ENCODE results near the gene ANKRD9.

GRCh38 chr14:102514987-102515733 lies 5.6 kb upstream of the ANKRD9 start:
- TF ChIP-seq, protein P1, sequence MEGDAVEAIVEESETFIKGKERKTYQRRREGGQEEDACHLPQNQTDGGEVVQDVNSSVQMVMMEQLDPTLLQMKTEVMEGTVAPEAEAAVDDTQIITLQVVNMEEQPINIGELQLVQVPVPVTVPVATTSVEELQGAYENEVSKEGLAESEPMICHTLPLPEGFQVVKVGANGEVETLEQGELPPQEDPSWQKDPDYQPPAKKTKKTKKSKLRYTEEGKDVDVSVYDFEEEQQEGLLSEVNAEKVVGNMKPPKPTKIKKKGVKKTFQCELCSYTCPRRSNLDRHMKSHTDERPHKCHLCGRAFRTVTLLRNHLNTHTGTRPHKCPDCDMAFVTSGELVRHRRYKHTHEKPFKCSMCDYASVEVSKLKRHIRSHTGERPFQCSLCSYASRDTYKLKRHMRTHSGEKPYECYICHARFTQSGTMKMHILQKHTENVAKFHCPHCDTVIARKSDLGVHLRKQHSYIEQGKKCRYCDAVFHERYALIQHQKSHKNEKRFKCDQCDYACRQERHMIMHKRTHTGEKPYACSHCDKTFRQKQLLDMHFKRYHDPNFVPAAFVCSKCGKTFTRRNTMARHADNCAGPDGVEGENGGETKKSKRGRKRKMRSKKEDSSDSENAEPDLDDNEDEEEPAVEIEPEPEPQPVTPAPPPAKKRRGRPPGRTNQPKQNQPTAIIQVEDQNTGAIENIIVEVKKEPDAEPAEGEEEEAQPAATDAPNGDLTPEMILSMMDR (conservative IDR thresholded peaks at IDR 0.05; ENCODE audit: low read depth in 2 of 2), result no peak
- TF ChIP-seq EZH2 (IDR thresholded peaks at IDR 0.05; ENCODE audit: low read depth, unreplicated experiment) (no peak), POLR2AphosphoS5 (IDR thresholded peaks at IDR 0.05; ENCODE audit: low read depth) (no peak), JUNB (IDR thresholded peaks at IDR 0.05; ENCODE audit: unreplicated experiment) (no peak), REST (IDR thresholded peaks at IDR 0.05; ENCODE audit: unreplicated experiment) (no peak), CREB1 (CRISPR knock-in tag; IDR thresholded peaks at IDR 0.05; ENCODE audit: low read depth) (no peak), EZH2phosphoT487 (IDR thresholded peaks at IDR 0.05; ENCODE audit: unreplicated experiment) (no peak), NANOG (IDR thresholded peaks at IDR 0.05; ENCODE audit: borderline replicate concordance) (no peak), STAT1 (IDR thresholded peaks at IDR 0.05; ENCODE audit: unreplicated experiment) (no peak), ZNF114 (CRISPR knock-in tag; IDR thresholded peaks at IDR 0.05) (no peak), ZNF331 (CRISPR knock-in tag; IDR thresholded peaks at IDR 0.05; ENCODE audit: low read depth) (no peak)
- TF ChIP-seq, protein P2, sequence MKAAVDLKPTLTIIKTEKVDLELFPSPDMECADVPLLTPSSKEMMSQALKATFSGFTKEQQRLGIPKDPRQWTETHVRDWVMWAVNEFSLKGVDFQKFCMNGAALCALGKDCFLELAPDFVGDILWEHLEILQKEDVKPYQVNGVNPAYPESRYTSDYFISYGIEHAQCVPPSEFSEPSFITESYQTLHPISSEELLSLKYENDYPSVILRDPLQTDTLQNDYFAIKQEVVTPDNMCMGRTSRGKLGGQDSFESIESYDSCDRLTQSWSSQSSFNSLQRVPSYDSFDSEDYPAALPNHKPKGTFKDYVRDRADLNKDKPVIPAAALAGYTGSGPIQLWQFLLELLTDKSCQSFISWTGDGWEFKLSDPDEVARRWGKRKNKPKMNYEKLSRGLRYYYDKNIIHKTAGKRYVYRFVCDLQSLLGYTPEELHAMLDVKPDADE (IDR thresholded peaks at IDR 0.05), result no peak
- TF ChIP-seq, protein P3, sequence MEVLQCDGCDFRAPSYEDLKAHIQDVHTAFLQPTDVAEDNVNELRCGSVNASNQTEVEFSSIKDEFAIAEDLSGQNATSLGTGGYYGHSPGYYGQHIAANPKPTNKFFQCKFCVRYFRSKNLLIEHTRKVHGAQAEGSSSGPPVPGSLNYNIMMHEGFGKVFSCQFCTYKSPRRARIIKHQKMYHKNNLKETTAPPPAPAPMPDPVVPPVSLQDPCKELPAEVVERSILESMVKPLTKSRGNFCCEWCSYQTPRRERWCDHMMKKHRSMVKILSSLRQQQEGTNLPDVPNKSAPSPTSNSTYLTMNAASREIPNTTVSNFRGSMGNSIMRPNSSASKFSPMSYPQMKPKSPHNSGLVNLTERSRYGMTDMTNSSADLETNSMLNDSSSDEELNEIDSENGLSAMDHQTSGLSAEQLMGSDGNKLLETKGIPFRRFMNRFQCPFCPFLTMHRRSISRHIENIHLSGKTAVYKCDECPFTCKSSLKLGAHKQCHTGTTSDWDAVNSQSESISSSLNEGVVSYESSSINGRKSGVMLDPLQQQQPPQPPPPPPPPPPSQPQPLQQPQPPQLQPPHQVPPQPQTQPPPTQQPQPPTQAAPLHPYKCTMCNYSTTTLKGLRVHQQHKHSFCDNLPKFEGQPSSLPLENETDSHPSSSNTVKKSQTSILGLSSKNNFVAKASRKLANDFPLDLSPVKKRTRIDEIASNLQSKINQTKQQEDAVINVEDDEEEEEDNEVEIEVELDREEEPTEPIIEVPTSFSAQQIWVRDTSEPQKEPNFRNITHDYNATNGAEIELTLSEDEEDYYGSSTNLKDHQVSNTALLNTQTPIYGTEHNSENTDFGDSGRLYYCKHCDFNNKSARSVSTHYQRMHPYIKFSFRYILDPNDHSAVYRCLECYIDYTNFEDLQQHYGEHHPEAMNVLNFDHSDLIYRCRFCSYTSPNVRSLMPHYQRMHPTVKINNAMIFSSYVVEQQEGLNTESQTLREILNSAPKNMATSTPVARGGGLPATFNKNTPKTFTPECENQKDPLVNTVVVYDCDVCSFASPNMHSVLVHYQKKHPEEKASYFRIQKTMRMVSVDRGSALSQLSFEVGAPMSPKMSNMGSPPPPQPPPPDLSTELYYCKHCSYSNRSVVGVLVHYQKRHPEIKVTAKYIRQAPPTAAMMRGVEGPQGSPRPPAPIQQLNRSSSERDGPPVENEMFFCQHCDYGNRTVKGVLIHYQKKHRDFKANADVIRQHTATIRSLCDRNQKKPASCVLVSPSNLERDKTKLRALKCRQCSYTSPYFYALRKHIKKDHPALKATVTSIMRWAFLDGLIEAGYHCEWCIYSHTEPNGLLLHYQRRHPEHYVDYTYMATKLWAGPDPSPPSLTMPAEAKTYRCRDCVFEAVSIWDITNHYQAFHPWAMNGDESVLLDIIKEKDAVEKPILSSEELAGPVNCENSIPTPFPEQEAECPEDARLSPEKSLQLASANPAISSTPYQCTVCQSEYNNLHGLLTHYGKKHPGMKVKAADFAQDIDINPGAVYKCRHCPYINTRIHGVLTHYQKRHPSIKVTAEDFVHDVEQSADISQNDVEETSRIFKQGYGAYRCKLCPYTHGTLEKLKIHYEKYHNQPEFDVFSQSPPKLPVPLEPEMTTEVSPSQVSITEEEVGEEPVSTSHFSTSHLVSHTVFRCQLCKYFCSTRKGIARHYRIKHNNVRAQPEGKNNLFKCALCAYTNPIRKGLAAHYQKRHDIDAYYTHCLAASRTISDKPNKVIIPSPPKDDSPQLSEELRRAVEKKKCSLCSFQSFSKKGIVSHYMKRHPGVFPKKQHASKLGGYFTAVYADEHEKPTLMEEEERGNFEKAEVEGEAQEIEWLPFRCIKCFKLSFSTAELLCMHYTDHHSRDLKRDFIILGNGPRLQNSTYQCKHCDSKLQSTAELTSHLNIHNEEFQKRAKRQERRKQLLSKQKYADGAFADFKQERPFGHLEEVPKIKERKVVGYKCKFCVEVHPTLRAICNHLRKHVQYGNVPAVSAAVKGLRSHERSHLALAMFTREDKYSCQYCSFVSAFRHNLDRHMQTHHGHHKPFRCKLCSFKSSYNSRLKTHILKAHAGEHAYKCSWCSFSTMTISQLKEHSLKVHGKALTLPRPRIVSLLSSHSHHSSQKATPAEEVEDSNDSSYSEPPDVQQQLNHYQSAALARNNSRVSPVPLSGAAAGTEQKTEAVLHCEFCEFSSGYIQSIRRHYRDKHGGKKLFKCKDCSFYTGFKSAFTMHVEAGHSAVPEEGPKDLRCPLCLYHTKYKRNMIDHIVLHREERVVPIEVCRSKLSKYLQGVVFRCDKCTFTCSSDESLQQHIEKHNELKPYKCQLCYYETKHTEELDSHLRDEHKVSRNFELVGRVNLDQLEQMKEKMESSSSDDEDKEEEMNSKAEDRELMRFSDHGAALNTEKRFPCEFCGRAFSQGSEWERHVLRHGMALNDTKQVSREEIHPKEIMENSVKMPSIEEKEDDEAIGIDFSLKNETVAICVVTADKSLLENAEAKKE (CRISPR knock-in tag; IDR thresholded peaks at IDR 0.05), result no peak

All from GM23338 (cell line).